ENCODE data around the gene C11orf58.

DNA sequence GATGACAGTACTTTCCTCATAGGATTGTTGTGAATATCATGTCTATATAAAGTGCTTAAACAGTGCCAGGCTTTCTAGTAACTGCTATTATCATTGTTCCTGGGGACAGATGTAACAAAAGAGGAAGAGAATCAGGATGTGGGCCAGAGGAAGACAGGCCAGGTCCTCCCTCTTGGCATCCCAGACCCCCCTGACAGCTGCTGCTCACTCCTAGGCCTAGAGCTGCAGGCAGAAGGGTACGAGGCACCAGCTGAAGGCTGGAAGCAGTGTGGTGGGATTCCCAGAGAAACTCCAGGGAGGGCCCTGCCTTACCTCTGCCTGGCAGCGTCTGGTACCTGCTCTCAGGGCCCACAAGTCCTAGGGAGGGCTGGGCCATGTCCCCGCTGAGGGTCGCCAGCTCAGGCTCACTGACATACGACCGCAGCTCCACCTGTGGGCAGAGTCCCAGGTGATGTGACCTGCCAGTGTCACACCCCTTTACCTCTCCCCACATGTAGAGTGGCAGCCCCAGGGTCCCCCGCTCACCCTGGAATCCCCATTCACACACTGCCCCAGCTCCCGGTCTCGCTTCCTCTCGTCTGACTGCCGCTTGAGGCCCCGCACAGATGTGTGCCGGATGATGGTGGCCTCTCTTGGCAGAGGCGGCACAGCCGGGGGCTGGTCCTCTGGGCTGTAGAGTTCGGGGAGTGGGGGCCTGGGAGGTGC lies 52.2 kb downstream of the C11orf58 start:
- no peak for TF ChIP-seq POLR2AphosphoS5 (IDR thresholded peaks at IDR 0.05)
- TF ChIP-seq, protein P1, sequence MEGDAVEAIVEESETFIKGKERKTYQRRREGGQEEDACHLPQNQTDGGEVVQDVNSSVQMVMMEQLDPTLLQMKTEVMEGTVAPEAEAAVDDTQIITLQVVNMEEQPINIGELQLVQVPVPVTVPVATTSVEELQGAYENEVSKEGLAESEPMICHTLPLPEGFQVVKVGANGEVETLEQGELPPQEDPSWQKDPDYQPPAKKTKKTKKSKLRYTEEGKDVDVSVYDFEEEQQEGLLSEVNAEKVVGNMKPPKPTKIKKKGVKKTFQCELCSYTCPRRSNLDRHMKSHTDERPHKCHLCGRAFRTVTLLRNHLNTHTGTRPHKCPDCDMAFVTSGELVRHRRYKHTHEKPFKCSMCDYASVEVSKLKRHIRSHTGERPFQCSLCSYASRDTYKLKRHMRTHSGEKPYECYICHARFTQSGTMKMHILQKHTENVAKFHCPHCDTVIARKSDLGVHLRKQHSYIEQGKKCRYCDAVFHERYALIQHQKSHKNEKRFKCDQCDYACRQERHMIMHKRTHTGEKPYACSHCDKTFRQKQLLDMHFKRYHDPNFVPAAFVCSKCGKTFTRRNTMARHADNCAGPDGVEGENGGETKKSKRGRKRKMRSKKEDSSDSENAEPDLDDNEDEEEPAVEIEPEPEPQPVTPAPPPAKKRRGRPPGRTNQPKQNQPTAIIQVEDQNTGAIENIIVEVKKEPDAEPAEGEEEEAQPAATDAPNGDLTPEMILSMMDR (IDR thresholded peaks at IDR 0.05; ENCODE audit: poor library complexity, severe bottlenecking), result no peak
- TF ChIP-seq MXI1 (conservative IDR thresholded peaks at IDR 0.05; ENCODE audit: poor library complexity, severe bottlenecking), result no peak
